HCT116 (cell line): Measurements from ENCODE around the gene SCFD2. TPM values are rescaled to one million over a fixed set of nuclear protein-coding genes. Genes with fewer than 3 reads are reported as not detected.

Source experiments
- ATAC-seq: fragments of 200-7000 bp; cut with Tn5 transposase; 2 replicates; pipeline ENCODE4 v1.9.1; 2020; ENCODE audit warnings: mild to moderate bottlenecking, moderate library complexity
- BruUV-seq: library from RNA; stranded (reverse); fragments of 400-500 nt; replicated peaks from 2 replicates; lab custom pipeline; 2021; lab: Mats Ljungman, UMichigan
- CTCF ChIA-PET: fragments of 300-600 bp; sonication (Branson Sonifier 250); formaldehyde crosslinking; loops from one replicate; lab custom pipeline; 2021; ENCODE audit warnings: antibody characterized with exemption; lab: Charles Lee
- POLR2A ChIA-PET: fragments of 300-600, 350-600 bp; sonication (Branson Sonifier 250); formaldehyde crosslinking; loops from one replicate; lab custom pipeline; 2021; ENCODE audit warnings: antibody characterized with exemption; lab: Charles Lee
- RAD21 ChIA-PET, 2 experiments: fragments of 300-600 bp; sonication (Branson Sonifier 250); formaldehyde crosslinking; loops; one replicate each; lab custom pipeline; 2023; ENCODE audit warnings: low total read pairs in 2 of 2; ENCODE audit not compliant: uncharacterized antibody in 2 of 2, unreplicated experiment in 2 of 2, low non-redundant PET in 1 of 2; lab: Charles Lee
- DNase-seq: peaks from one replicate; pipeline ENCODE4 v3.0.0-alpha.2; 2010; ENCODE audit warnings: low read depth, low spot score
- H2AFZ ChIP-seq: fragments of 200-600 bp; shearing (Covaris generic), sonication (generic); 2 replicates; pipeline ENCODE4 v1.6.1; 2017; ENCODE audit warnings: low read depth, mixed run types, mixed read lengths, antibody characterized with exemption, low read length; ENCODE audit not compliant: poor library complexity, severe bottlenecking
- H3K27ac ChIP-seq: 2 replicates; pipeline ENCODE4 v1.5.1; 2012; ENCODE audit warnings: low read depth, low read length
- H3K27me3 ChIP-seq: fragments of 200-600 bp; sonication (generic); 2 replicates; pipeline ENCODE4 v1.6.1; 2016; ENCODE audit warnings: mixed run types, low read length, mixed read lengths; ENCODE audit not compliant: insufficient read depth
- H3K36me3 ChIP-seq, 2 experiments: fragments of 200-500 bp in 1 of 2; fragments of 200-600 bp in 1 of 2; sonication (Bioruptor generic) in 1 of 2; sonication (generic) in 1 of 2; 2 replicates each; pipeline versions ENCODE4 v1.5.1 to v1.6.1; 2014 to 2016; ENCODE audit warnings: low read length in 2 of 2, inconsistent platforms in 1 of 2, mixed read lengths in 1 of 2, mixed run types in 1 of 2; ENCODE audit not compliant: insufficient read depth in 2 of 2, control insufficient read depth in 1 of 2
- H3K4me1 ChIP-seq, 2 experiments: fragments of 200-600 bp in 1 of 2; sonication (generic) in 1 of 2; 2 replicates each; pipeline versions ENCODE4 v1.5.1 to v1.6.1; 2012 to 2017; ENCODE audit warnings: low read length in 2 of 2, inconsistent platforms in 1 of 2, mild to moderate bottlenecking in 1 of 2, mixed read lengths in 1 of 2, mixed run types in 1 of 2, moderate library complexity in 1 of 2; ENCODE audit not compliant: insufficient read depth in 2 of 2, control insufficient read depth in 1 of 2
- H3K4me2 ChIP-seq: fragments of 200-600 bp; sonication (generic); 2 replicates; pipeline ENCODE4 v1.6.1; 2017; ENCODE audit warnings: mixed run types, low read length, mixed read lengths
- H3K4me3 ChIP-seq, 2 experiments: fragments of 200-600 bp in 1 of 2; sonication (generic) in 1 of 2; replicated peaks in 1 of 2; 2 replicates each; pipeline ENCODE4 v1.5.1; 2011 to 2016; ENCODE audit warnings: low read length in 2 of 2, control low read depth in 1 of 2, low read depth in 1 of 2, mild to moderate bottlenecking in 1 of 2, mixed read lengths in 1 of 2, mixed run types in 1 of 2
- H3K79me2 ChIP-seq: fragments of 200-600 bp; sonication (generic); 2 replicates; pipeline ENCODE4 v1.6.1; 2017; ENCODE audit warnings: mild to moderate bottlenecking, mixed run types, low read length, moderate library complexity, mixed read lengths; ENCODE audit not compliant: insufficient read depth
- H3K9ac ChIP-seq: fragments of 200-600 bp; sonication (generic); 2 replicates; pipeline ENCODE4 v1.6.1; 2016; ENCODE audit warnings: low read length, mixed read lengths
- H3K9me2 ChIP-seq: fragments of 200-600 bp; sonication (generic), shearing (Covaris generic); 2 replicates; pipeline ENCODE4 v1.6.1; 2017; ENCODE audit warnings: mixed run types, mild to moderate bottlenecking, moderate library complexity; ENCODE audit not compliant: insufficient read depth
- H3K9me3 ChIP-seq, 2 experiments: fragments of 200-500 bp in 1 of 2; fragments of 200-600 bp in 1 of 2; sonication (Bioruptor generic) in 1 of 2; sonication (generic) in 1 of 2; 2 replicates each; pipeline ENCODE4 v1.6.1; 2014 to 2017; ENCODE audit warnings: low read length in 2 of 2, mixed read lengths in 2 of 2, inconsistent platforms in 1 of 2, low read depth in 1 of 2, mild to moderate bottlenecking in 1 of 2, mixed run types in 1 of 2, moderate library complexity in 1 of 2; ENCODE audit not compliant: control insufficient read depth in 1 of 2, insufficient read depth in 1 of 2
- H4K20me1 ChIP-seq: fragments of 200-600 bp; sonication (generic), shearing (Covaris generic); 2 replicates; pipeline ENCODE4 v1.6.1; 2017; ENCODE audit warnings: mixed run types, mild to moderate bottlenecking, moderate library complexity; ENCODE audit not compliant: insufficient read depth
- CBX3 ChIP-seq: IDR thresholded peaks from 2 replicates; pipeline ENCODE4 v1.6.1; 2012; ENCODE audit warnings: low read depth
- CEBPB ChIP-seq: IDR thresholded peaks from 2 replicates; pipeline ENCODE4 v1.6.1; 2012; ENCODE audit warnings: low read depth
- EGR1 ChIP-seq: IDR thresholded peaks from 2 replicates; pipeline ENCODE4 v1.6.1; 2012; ENCODE audit warnings: low read depth
- ELF1 ChIP-seq: IDR thresholded peaks from 2 replicates; pipeline ENCODE4 v1.6.1; 2012; ENCODE audit warnings: low read depth, borderline replicate concordance
- EZH2 ChIP-seq: fragments of 200-600 bp; sonication (generic); IDR thresholded peaks from 2 replicates; pipeline ENCODE4 v1.6.1; 2017; ENCODE audit warnings: antibody characterized with exemption, mixed run types
- EZH2phosphoT487 ChIP-seq: fragments of 200-600 bp; IDR thresholded peaks from 2 replicates; pipeline ENCODE4 v1.6.1; 2018; ENCODE audit warnings: antibody characterized with exemption, borderline replicate concordance
- FOSL1 ChIP-seq: IDR thresholded peaks from 2 replicates; pipeline ENCODE4 v1.6.1; 2012; ENCODE audit warnings: low read depth
- JUND ChIP-seq: IDR thresholded peaks from 2 replicates; pipeline ENCODE4 v1.6.1; 2012
- POLR2A ChIP-seq: IDR thresholded peaks from 2 replicates; pipeline ENCODE4 v1.7.0; 2011; ENCODE audit warnings: borderline replicate concordance; ENCODE audit not compliant: insufficient read depth, insufficient read length; ENCODE audit errors: extremely low read depth
- POLR2AphosphoS5 ChIP-seq: IDR thresholded peaks from 2 replicates; pipeline ENCODE4 v1.6.1; 2011; ENCODE audit warnings: mild to moderate bottlenecking, low read depth, low read length, moderate library complexity
- RAD21 ChIP-seq: IDR thresholded peaks from 2 replicates; pipeline ENCODE4 v1.6.1; 2012; ENCODE audit warnings: low read depth, mild to moderate bottlenecking
- SP1 ChIP-seq: IDR thresholded peaks from 2 replicates; pipeline ENCODE4 v1.6.1; 2012; ENCODE audit warnings: low read depth
- SRF ChIP-seq: IDR thresholded peaks from 2 replicates; pipeline ENCODE4 v1.6.1; 2012; ENCODE audit warnings: low read depth
- TCF7L2 ChIP-seq: IDR thresholded peaks from 2 replicates; pipeline ENCODE4 v1.7.0; 2011; ENCODE audit warnings: borderline replicate concordance, inconsistent platforms; ENCODE audit not compliant: insufficient read depth, insufficient read length; ENCODE audit errors: extremely low read depth
- ZBTB33 ChIP-seq: IDR thresholded peaks from 2 replicates; pipeline ENCODE4 v1.6.1; 2011; ENCODE audit warnings: mild to moderate bottlenecking, low read length, moderate library complexity; ENCODE audit not compliant: insufficient replicate concordance; ENCODE audit errors: extremely low read depth
- ZNF274 ChIP-seq: fragments of 200-500 bp; sonication (Bioruptor generic); IDR thresholded peaks from 2 replicates; pipeline ENCODE4 v1.6.1; 2014; ENCODE audit warnings: mild to moderate bottlenecking, low read depth, low read length, inconsistent platforms
- intact Hi-C: fragments of 100-400 bp; cut with micrococcal nuclease; formaldehyde crosslinking; loops from 2 replicates; pipeline ENCODE4 v1.10.0; 2022
- total RNA-seq: library from RNA; stranded (reverse); gene quantifications from one replicate; pipeline ENCODE4 v1.2.1, GENCODE V29; 2021; ENCODE audit not compliant: unreplicated experiment

The SCFD2 gene
- total RNA-seq, 1 experiment from 2014 or later, result 13.6 TPM

- no peak for TF ChIP-seq ZNF274
- TF ChIP-seq POLR2A, result no peak
- TF ChIP-seq ZBTB33, result no peak
- TF ChIP-seq, all 23 proteins: peak for 0
Measured at GRCh38 chr4:53131562-53131925, 234.3 kb downstream of the SCFD2 start (continued).

GRCh38 chr4:53130896-53131561, 234.8 kb downstream of the SCFD2 start:
- H3K27me3 ChIP-seq, result no peaks in the 10 kb centered on the region
- TF ChIP-seq RAD21, result no peak
- TF ChIP-seq EZH2, result no peak
- TF ChIP-seq CBX3, result no peak
- TF ChIP-seq JUND, result no peak
- no peak for TF ChIP-seq EZH2phosphoT487
- no peak for TF ChIP-seq POLR2AphosphoS5
- no peak for TF ChIP-seq FOSL1
- TF ChIP-seq CEBPB, result no peak
- no peak for TF ChIP-seq SRF
- TF ChIP-seq EGR1, result no peak
- no peak for TF ChIP-seq ELF1
- no peak for TF ChIP-seq TCF7L2
- no peak for TF ChIP-seq ZBTB33
- no peak for TF ChIP-seq POLR2A
- no peak for TF ChIP-seq SP1
- intact Hi-C loops, result no loop called here
- H2AFZ ChIP-seq, result no peak overlapping the region
- H3K79me2 ChIP-seq, result no peaks in the 10 kb centered on the region
- no peaks in the 10 kb centered on the region for H4K20me1 ChIP-seq
- no peak overlapping the region for H3K4me2 ChIP-seq
- no peaks in the 10 kb centered on the region for H3K36me3 ChIP-seq
- no peak overlapping the region for H3K4me3 ChIP-seq
- no TSS peak for BruUV-seq
- POLR2A ChIA-PET, result no interaction called here
- no peaks in the 10 kb centered on the region for H3K9me3 ChIP-seq
- RAD21 ChIA-PET, result no interaction called here
- H3K9ac ChIP-seq, result no peak overlapping the region
- H3K4me1 ChIP-seq, result no peaks in the 10 kb centered on the region
- no peak overlapping the region for H3K27ac ChIP-seq
- no peaks in the 10 kb centered on the region for H3K9me2 ChIP-seq
- DNase-seq (no peak), ATAC-seq (no peak)
- CTCF ChIA-PET, result no interaction called here
